WTC11 (cell line): ENCODE data around the gene LIMCH1. TPM values are rescaled to one million over a fixed set of nuclear protein-coding genes. Genes with fewer than 3 reads are reported as not detected.

Experiments
- ATAC-seq: fragments of 200-7000 bp; cut with Tn5 transposase; 2 replicates; pipeline ENCODE4 v1.10.0; 2021; ENCODE audit warnings: mild to moderate bottlenecking, moderate library complexity
- CTCF ChIA-PET: fragments of 300-600 bp; sonication (Branson Sonifier 250); formaldehyde crosslinking; loops from one replicate; lab custom pipeline; 2021; ENCODE audit warnings: antibody characterized with exemption; lab: Charles Lee
- POLR2A ChIA-PET: fragments of 350-600 bp; sonication (Branson Sonifier 250); formaldehyde crosslinking; loops from one replicate; lab custom pipeline; 2021; ENCODE audit warnings: antibody characterized with exemption; lab: Charles Lee
- DNase-seq: peaks from one replicate; pipeline ENCODE4 v3.0.0; 2021; ENCODE audit warnings: low spot score
- H3K27ac Mint-ChIP-seq: 2 replicates; pipeline ENCODE4 v1.8.0; 2021; ENCODE audit warnings: mixed read lengths
- H3K27me3 Mint-ChIP-seq: 2 replicates; pipeline ENCODE4 v1.8.0; 2021; ENCODE audit warnings: low read depth, mild to moderate bottlenecking, moderate library complexity, mixed read lengths
- H3K36me3 Mint-ChIP-seq: 2 replicates; pipeline ENCODE4 v1.8.0; 2021; ENCODE audit warnings: mixed read lengths
- H3K4me1 Mint-ChIP-seq: 2 replicates; pipeline ENCODE4 v1.8.0; 2022; ENCODE audit warnings: mixed read lengths
- H3K4me3 Mint-ChIP-seq: 2 replicates; pipeline ENCODE4 v1.8.0; 2021; ENCODE audit warnings: mild to moderate bottlenecking, moderate library complexity, mixed read lengths
- H3K9me3 Mint-ChIP-seq: 2 replicates; pipeline ENCODE4 v1.8.0; 2021; ENCODE audit warnings: mixed read lengths
- CDX4 ChIP-seq: fragments of 250-450 bp; sonication (Bioruptor Pico); IDR thresholded peaks from 2 replicates; pipeline ENCODE4 v1.9.0; 2021; ENCODE audit warnings: moderate library complexity, mild to moderate bottlenecking, inconsistent platforms, borderline replicate concordance
- ESRRA ChIP-seq: sonication (generic); formaldehyde crosslinking; IDR thresholded peaks from 2 replicates; pipeline ENCODE4 v1.8.1; 2022; ENCODE audit warnings: mild to moderate bottlenecking, missing genetic modification reagents, borderline replicate concordance
- FOXK1 ChIP-seq: sonication (generic); formaldehyde crosslinking; IDR thresholded peaks from 2 replicates; pipeline ENCODE4 v1.8.0; 2022; ENCODE audit warnings: mild to moderate bottlenecking, moderate library complexity, missing genetic modification reagents
- GABPB1 ChIP-seq: sonication (generic); formaldehyde crosslinking; IDR thresholded peaks from 2 replicates; pipeline ENCODE4 v1.8.1; 2023; ENCODE audit warnings: mild to moderate bottlenecking, missing genetic modification reagents
- JUN ChIP-seq: sonication (generic); formaldehyde crosslinking; IDR thresholded peaks from 2 replicates; pipeline ENCODE4 v1.8.0; 2023; ENCODE audit warnings: mild to moderate bottlenecking, missing genetic modification reagents
- MXD4 ChIP-seq: fragments of 250-450 bp; sonication (Bioruptor Pico); IDR thresholded peaks from 2 replicates; pipeline ENCODE4 v1.8.0; 2021; ENCODE audit warnings: mild to moderate bottlenecking, moderate library complexity, borderline replicate concordance
- NFYB ChIP-seq: sonication (generic); formaldehyde crosslinking; conservative IDR thresholded peaks from 2 replicates; pipeline ENCODE4 v1.8.0; 2022; ENCODE audit warnings: low read depth, missing genetic modification reagents
- NR3C1 ChIP-seq: sonication (generic); formaldehyde crosslinking; conservative IDR thresholded peaks from 2 replicates; pipeline ENCODE4 v1.8.1; 2023; ENCODE audit warnings: low read depth, mild to moderate bottlenecking, missing genetic modification reagents
- PRDM15 ChIP-seq: sonication (generic); formaldehyde crosslinking; IDR thresholded peaks from 2 replicates; pipeline ENCODE4 v1.8.0; 2022; ENCODE audit warnings: missing genetic modification reagents
- PREB ChIP-seq: sonication (generic); formaldehyde crosslinking; IDR thresholded peaks from 2 replicates; pipeline ENCODE4 v1.8.1; 2022; ENCODE audit warnings: mild to moderate bottlenecking, missing genetic modification reagents, moderate library complexity, borderline replicate concordance
- RELA ChIP-seq: sonication (generic); formaldehyde crosslinking; IDR thresholded peaks from 2 replicates; pipeline ENCODE4 v1.8.1; 2022; ENCODE audit warnings: missing genetic modification reagents, mild to moderate bottlenecking, borderline replicate concordance
- SMAD4 ChIP-seq: sonication (generic); formaldehyde crosslinking; IDR thresholded peaks from 2 replicates; pipeline ENCODE4 v1.8.0; 2022; ENCODE audit warnings: mild to moderate bottlenecking, missing genetic modification reagents
- SP1 ChIP-seq: sonication (generic); formaldehyde crosslinking; conservative IDR thresholded peaks from 2 replicates; pipeline ENCODE4 v1.8.1; 2022; ENCODE audit warnings: missing genetic modification reagents
- STAT6 ChIP-seq: sonication (generic); formaldehyde crosslinking; conservative IDR thresholded peaks from 2 replicates; pipeline ENCODE4 v1.8.1; 2023; ENCODE audit warnings: mild to moderate bottlenecking, low read depth, missing genetic modification reagents, moderate library complexity
- USF1 ChIP-seq: sonication (generic); formaldehyde crosslinking; IDR thresholded peaks from 2 replicates; pipeline ENCODE4 v1.8.0; 2022; ENCODE audit warnings: mild to moderate bottlenecking, missing genetic modification reagents
- ZBTB43 ChIP-seq: sonication (generic); formaldehyde crosslinking; IDR thresholded peaks from 2 replicates; pipeline ENCODE4 v1.8.1; 2023; ENCODE audit warnings: mild to moderate bottlenecking, missing genetic modification reagents
- ZNF219 ChIP-seq: sonication (generic); formaldehyde crosslinking; IDR thresholded peaks from 2 replicates; pipeline ENCODE4 v1.8.0; 2023; ENCODE audit warnings: missing genetic modification reagents, mild to moderate bottlenecking, borderline replicate concordance
- ZNF317 ChIP-seq: sonication (generic); formaldehyde crosslinking; IDR thresholded peaks from 2 replicates; pipeline ENCODE4 v1.8.1; 2023; ENCODE audit warnings: low read depth, mild to moderate bottlenecking, moderate library complexity, missing genetic modification reagents, borderline replicate concordance
- ZNF532 ChIP-seq: fragments of 250-450 bp; sonication (Bioruptor Pico); IDR thresholded peaks from 2 replicates; pipeline ENCODE4 v1.9.0; 2021; ENCODE audit warnings: mild to moderate bottlenecking, borderline replicate concordance
- ZNF671 ChIP-seq: fragments of 250-450 bp; sonication (Bioruptor Pico); IDR thresholded peaks from 2 replicates; pipeline ENCODE4 v1.8.0; 2021; ENCODE audit warnings: mild to moderate bottlenecking
- ZSCAN18 ChIP-seq: fragments of 250-450 bp; sonication (Bioruptor Pico); IDR thresholded peaks from 2 replicates; pipeline ENCODE4 v2.1.2; 2022; ENCODE audit warnings: mild to moderate bottlenecking, moderate library complexity
- total RNA-seq: library from RNA; stranded (reverse); gene quantifications from 3 replicates; pipeline ENCODE4 v1.2.3, GENCODE V29; 2021

LIMCH1 gene
- total RNA-seq, 1 experiment from 2014 or later: 0.92 TPM

GRCh38 chr4:41655177-41655576 lies 117.2 kb downstream of the LIMCH1 start (continued):
- no peak for TF ChIP-seq SMAD4 (CRISPR knock-in tag)
- no peak for TF ChIP-seq PREB (CRISPR knock-in tag)
- TF ChIP-seq ZNF219 (CRISPR knock-in tag): no peak
- no peak for TF ChIP-seq SP1 (CRISPR knock-in tag)
- no peak for TF ChIP-seq ZNF317
- TF ChIP-seq GABPB1 (CRISPR knock-in tag): no peak

GRCh38 chr4:41656106-41656505 lies 118.1 kb downstream of the LIMCH1 start:
- Mint-ChIP-seq H3K9me3 (no peaks in the 10 kb centered on the region), H3K4me1 (peaks cover 9% of the 10 kb centered on the region), H3K4me3 (no peak overlapping the region), H3K27ac (no peak overlapping the region), H3K27me3 (no peaks in the 10 kb centered on the region), H3K36me3 (no peaks in the 10 kb centered on the region)
- ATAC-seq: no peak
- DNase-seq: no peak
- POLR2A ChIA-PET: no interaction called here
- CTCF ChIA-PET: no interaction called here
- TF ChIP-seq ZNF532 (CRISPR knock-in tag) (no peak), ZNF671 (CRISPR knock-in tag) (no peak), MXD4 (CRISPR knock-in tag) (no peak), STAT6 (CRISPR knock-in tag) (no peak), ZBTB43 (no peak), NR3C1 (CRISPR knock-in tag) (no peak), FOXK1 (CRISPR knock-in tag) (no peak), USF1 (CRISPR knock-in tag) (no peak), ZSCAN18 (CRISPR knock-in tag) (no peak), RELA (no peak), GABPB1 (CRISPR knock-in tag) (no peak), JUN (CRISPR knock-in tag) (no peak), CDX4 (CRISPR knock-in tag) (no peak), ESRRA (CRISPR knock-in tag) (no peak), PRDM15 (no peak), NFYB (CRISPR knock-in tag) (no peak)
